H9 (cell line): Measurements from ENCODE around the gene CAMTA1. TPM values are rescaled to one million over a fixed set of nuclear protein-coding genes. Genes with fewer than 3 reads are reported as not detected.

Experiments used
- DNase-seq: peaks from one replicate; pipeline ENCODE4 v3.0.0-alpha.2; 2017
- H2AFZ ChIP-seq: one replicate; pipeline ENCODE4 v1.6.1; 2013; ENCODE audit warnings: mild to moderate bottlenecking, low read length, control low read depth, moderate library complexity
- H2AK5ac ChIP-seq: 2 replicates; pipeline ENCODE4 v1.6.1; 2013; ENCODE audit warnings: low read length, control low read depth, mixed read lengths; ENCODE audit not compliant: insufficient read length
- H2BK120ac ChIP-seq: one replicate; pipeline ENCODE4 v1.6.1; 2013; ENCODE audit warnings: low read depth, mild to moderate bottlenecking, low read length, control low read depth, inconsistent platforms; ENCODE audit not compliant: poor library complexity, severe bottlenecking
- H2BK12ac ChIP-seq: 2 replicates; pipeline ENCODE4 v1.6.1; 2013; ENCODE audit warnings: low read length, control low read depth, mixed read lengths, low read depth; ENCODE audit not compliant: insufficient read length
- H2BK15ac ChIP-seq: 2 replicates; pipeline ENCODE4 v1.6.1; 2013; ENCODE audit warnings: low read depth, low read length, control low read depth
- H2BK20ac ChIP-seq: one replicate; pipeline ENCODE4 v1.6.1; 2013; ENCODE audit warnings: low read depth, mild to moderate bottlenecking, low read length, control low read depth, inconsistent platforms; ENCODE audit not compliant: poor library complexity, severe bottlenecking
- H2BK5ac ChIP-seq: 2 replicates; pipeline ENCODE4 v1.6.1; 2013; ENCODE audit warnings: low read length, control low read depth, mixed read lengths; ENCODE audit not compliant: insufficient read length
- H3K14ac ChIP-seq: 2 replicates; pipeline ENCODE4 v1.6.1; 2013; ENCODE audit warnings: low read length, control low read depth; ENCODE audit not compliant: insufficient read depth
- H3K18ac ChIP-seq: 2 replicates; pipeline ENCODE4 v1.6.1; 2013; ENCODE audit warnings: low read depth, mild to moderate bottlenecking, mixed read lengths, low read length, control low read depth; ENCODE audit not compliant: insufficient read length
- H3K23ac ChIP-seq: 2 replicates; pipeline ENCODE4 v1.6.1; 2013; ENCODE audit warnings: low read length, control low read depth, mixed read lengths, low read depth; ENCODE audit not compliant: insufficient read length
- H3K23me2 ChIP-seq: 2 replicates; pipeline ENCODE4 v1.6.1; 2013; ENCODE audit warnings: low read depth, mild to moderate bottlenecking, mixed read lengths, low read length, control low read depth; ENCODE audit not compliant: insufficient read length, poor library complexity, severe bottlenecking
- H3K27ac ChIP-seq: 2 replicates; pipeline ENCODE4 v1.5.1; 2013; ENCODE audit warnings: low read length, control low read depth, mixed read lengths, low read depth; ENCODE audit not compliant: insufficient read length
- H3K27me3 ChIP-seq: 2 replicates; pipeline ENCODE4 v1.6.1; 2013; ENCODE audit warnings: low read length, control low read depth, inconsistent platforms; ENCODE audit not compliant: insufficient read depth
- H3K4ac ChIP-seq: 2 replicates; pipeline ENCODE4 v1.6.1; 2013; ENCODE audit warnings: low read depth, mild to moderate bottlenecking, control low read depth, inconsistent platforms, low read length, moderate library complexity
- H3K4me1 ChIP-seq: 2 replicates; pipeline ENCODE4 v1.6.1; 2013; ENCODE audit warnings: low read length, control low read depth, inconsistent platforms; ENCODE audit not compliant: insufficient read depth
- H3K4me2 ChIP-seq: 2 replicates; pipeline ENCODE4 v1.6.1; 2013; ENCODE audit warnings: low read length, control low read depth, mixed read lengths; ENCODE audit not compliant: insufficient read length, insufficient read depth
- H3K56ac ChIP-seq: 2 replicates; pipeline ENCODE4 v1.6.1; 2013; ENCODE audit warnings: low read depth, mild to moderate bottlenecking, mixed read lengths, low read length, control low read depth; ENCODE audit not compliant: insufficient read length
- H3K79me1 ChIP-seq: 2 replicates; pipeline ENCODE4 v1.6.1; 2013; ENCODE audit warnings: low read depth, mild to moderate bottlenecking, moderate library complexity, low read length, control low read depth, inconsistent platforms; ENCODE audit not compliant: insufficient read depth, poor library complexity, severe bottlenecking
- H3K79me2 ChIP-seq: 2 replicates; pipeline ENCODE4 v1.6.1; 2013; ENCODE audit warnings: low read length, control low read depth, inconsistent platforms; ENCODE audit not compliant: insufficient read depth
- H3K9ac ChIP-seq: 2 replicates; pipeline ENCODE4 v1.6.1; 2013; ENCODE audit warnings: low read length, control low read depth, mixed read lengths; ENCODE audit not compliant: insufficient read length; ENCODE audit errors: extremely low read depth
- H3K9me3 ChIP-seq: one replicate; pipeline ENCODE4 v1.6.1; 2013; ENCODE audit warnings: low read depth, low read length, inconsistent platforms; ENCODE audit not compliant: control insufficient read depth
- H3T11ph ChIP-seq: one replicate; pipeline ENCODE4 v1.6.1; 2013; ENCODE audit warnings: mild to moderate bottlenecking, low read length, control low read depth, inconsistent platforms
- H4K20me1 ChIP-seq: one replicate; pipeline ENCODE4 v1.6.1; 2013; ENCODE audit not compliant: control insufficient read depth, insufficient read length, insufficient read depth
- H4K5ac ChIP-seq: 2 replicates; pipeline ENCODE4 v1.6.1; 2013; ENCODE audit warnings: low read depth, mild to moderate bottlenecking, mixed read lengths, low read length, control low read depth; ENCODE audit not compliant: insufficient read length
- H4K8ac ChIP-seq: replicated peaks from 2 replicates; pipeline ENCODE4 v1.6.1; 2013; ENCODE audit warnings: low read length, control low read depth, mixed read lengths, low read depth; ENCODE audit not compliant: insufficient read length
- H4K91ac ChIP-seq: 2 replicates; pipeline ENCODE4 v1.6.1; 2013; ENCODE audit warnings: low read depth, mild to moderate bottlenecking, moderate library complexity, mixed read lengths, low read length, control low read depth; ENCODE audit not compliant: insufficient read length
- H3K27ac Mint-ChIP-seq, 3 experiments: 2 replicates in 2 of 3; 3 replicates in 1 of 3; pipeline ENCODE4 v1.8.0; 2020 to 2021; ENCODE audit warnings: mixed read lengths in 3 of 3, mild to moderate bottlenecking in 1 of 3, moderate library complexity in 1 of 3
- H3K27me3 Mint-ChIP-seq: 2 replicates; pipeline ENCODE4 v1.8.0; 2021; ENCODE audit warnings: low read depth, mild to moderate bottlenecking, moderate library complexity, mixed read lengths
- H3K36me3 Mint-ChIP-seq, 3 experiments: 2 replicates in 2 of 3; 3 replicates in 1 of 3; pipeline ENCODE4 v1.8.0; 2020 to 2021; ENCODE audit warnings: low read depth in 3 of 3, mixed read lengths in 3 of 3; ENCODE audit not compliant: insufficient read depth in 1 of 3
- H3K4me1 Mint-ChIP-seq, 2 experiments: 2 replicates each; pipeline ENCODE4 v1.8.0; 2020; ENCODE audit warnings: mixed read lengths in 2 of 2
- H3K4me3 Mint-ChIP-seq, 2 experiments: 2 replicates in 1 of 2; 3 replicates in 1 of 2; pipeline ENCODE4 v1.8.0; 2020 to 2021; ENCODE audit warnings: mild to moderate bottlenecking in 2 of 2, mixed read lengths in 2 of 2, moderate library complexity in 1 of 2
- H3K9me3 Mint-ChIP-seq, 2 experiments: 2 replicates in 1 of 2; 3 replicates in 1 of 2; pipeline ENCODE4 v1.8.0; 2020; ENCODE audit warnings: mild to moderate bottlenecking in 2 of 2, mixed read lengths in 2 of 2, moderate library complexity in 1 of 2
- WGBS: extraction: QIAGEN DNeasy Blood & Tissue Kit; methylation state at CpG from one replicate; pipeline ENCODE4 v1.1.7; 2013; ENCODE audit warnings: missing lambda C conversion rate, low lambda C conversion rate, mixed read lengths; ENCODE audit not compliant: insufficient read length; ENCODE audit errors: extremely low coverage; 5-methylcytosine and 5-hydroxymethylcytosine counted together
- total RNA-seq: library from RNA; stranded (reverse); gene quantifications from 2 replicates; pipeline ENCODE4 v1.2.1, GENCODE V29; 2021
- TF ChIP-seq, protein P1 (sequence below): fragments of 200-600 bp; sonication (generic); conservative IDR thresholded peaks from 3 replicates; pipeline ENCODE4 v1.8.0; 2021; ENCODE audit warnings: antibody characterized with exemption, mild to moderate bottlenecking

CAMTA1 gene
- total RNA-seq, 1 experiment from 2014 or later, result 115 TPM

DNA sequence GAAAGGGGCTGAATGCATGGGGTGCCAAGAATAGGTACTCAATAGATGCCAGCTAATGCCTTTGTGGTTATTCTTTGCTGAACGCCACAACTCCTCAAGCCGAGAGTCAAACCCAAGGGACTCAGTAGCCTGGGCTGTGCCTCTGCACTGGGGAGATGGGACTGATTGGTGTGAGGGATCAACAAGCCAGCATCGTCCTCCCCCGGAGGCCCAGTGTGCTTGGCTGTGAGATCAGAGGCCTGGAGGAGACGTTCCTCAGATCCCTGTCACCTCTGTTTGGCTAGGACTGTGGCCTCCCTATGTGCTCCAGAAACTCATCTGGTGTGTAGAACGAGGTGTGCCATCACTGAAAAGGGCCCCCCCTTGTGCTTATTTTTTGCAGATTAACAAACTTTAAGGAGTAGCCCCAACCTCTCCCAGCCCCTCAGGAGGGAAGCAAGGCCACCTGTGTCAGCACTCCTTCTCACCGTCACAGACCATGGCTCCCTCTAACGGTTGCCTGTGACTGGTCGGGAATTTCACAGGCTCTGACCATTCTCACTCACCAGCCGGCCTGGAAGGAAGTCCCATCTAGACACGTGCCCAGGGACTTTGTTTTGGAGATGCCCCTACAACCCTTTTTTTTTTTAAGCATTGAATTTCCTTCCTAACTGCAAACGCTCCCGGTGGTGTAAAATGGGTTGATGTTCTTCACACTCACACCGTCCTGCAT lies 791.8 kb downstream of the CAMTA1 start:
- Histone ChIP-seq H3K79me1 (no peaks in the 10 kb centered on the region), H3K4me1 (no peaks in the 10 kb centered on the region), H2BK20ac (no peak overlapping the region), H2BK12ac (no peak overlapping the region), H3K27ac (no peak overlapping the region), H3K4ac (no peak overlapping the region), H3T11ph (no peak overlapping the region), H3K27me3 (no peaks in the 10 kb centered on the region), H3K14ac (no peak overlapping the region), H3K23ac (no peak overlapping the region), H3K18ac (no peak overlapping the region), H3K79me2 (no peaks in the 10 kb centered on the region), H4K20me1 (no peaks in the 10 kb centered on the region), H4K91ac (no peak overlapping the region), H3K9ac (no peak overlapping the region), H3K23me2 (peaks cover 4% of the 10 kb centered on the region), H2BK15ac (no peak overlapping the region), H3K56ac (no peak overlapping the region), H3K4me2 (no peak overlapping the region), H2BK120ac (no peak overlapping the region), H2AK5ac (no peak overlapping the region), H2AFZ (no peak overlapping the region), H2BK5ac (no peak overlapping the region), H4K5ac (no peak overlapping the region), H3K9me3 (no peaks in the 10 kb centered on the region), H4K8ac (no peak overlapping the region)
- TF ChIP-seq, protein P1, sequence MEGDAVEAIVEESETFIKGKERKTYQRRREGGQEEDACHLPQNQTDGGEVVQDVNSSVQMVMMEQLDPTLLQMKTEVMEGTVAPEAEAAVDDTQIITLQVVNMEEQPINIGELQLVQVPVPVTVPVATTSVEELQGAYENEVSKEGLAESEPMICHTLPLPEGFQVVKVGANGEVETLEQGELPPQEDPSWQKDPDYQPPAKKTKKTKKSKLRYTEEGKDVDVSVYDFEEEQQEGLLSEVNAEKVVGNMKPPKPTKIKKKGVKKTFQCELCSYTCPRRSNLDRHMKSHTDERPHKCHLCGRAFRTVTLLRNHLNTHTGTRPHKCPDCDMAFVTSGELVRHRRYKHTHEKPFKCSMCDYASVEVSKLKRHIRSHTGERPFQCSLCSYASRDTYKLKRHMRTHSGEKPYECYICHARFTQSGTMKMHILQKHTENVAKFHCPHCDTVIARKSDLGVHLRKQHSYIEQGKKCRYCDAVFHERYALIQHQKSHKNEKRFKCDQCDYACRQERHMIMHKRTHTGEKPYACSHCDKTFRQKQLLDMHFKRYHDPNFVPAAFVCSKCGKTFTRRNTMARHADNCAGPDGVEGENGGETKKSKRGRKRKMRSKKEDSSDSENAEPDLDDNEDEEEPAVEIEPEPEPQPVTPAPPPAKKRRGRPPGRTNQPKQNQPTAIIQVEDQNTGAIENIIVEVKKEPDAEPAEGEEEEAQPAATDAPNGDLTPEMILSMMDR, result peak; percentile 54
- Mint-ChIP-seq H3K4me3 (no peak overlapping the region), H3K27ac (no peak overlapping the region), H3K9me3 (peaks cover 0 to 3% of the 10 kb centered on the region in 2 experiments; a peak in 1 of 5 replicates), H3K4me1 (peaks cover 2 to 4% of the 10 kb centered on the region in 2 experiments; a peak in 1 of 4 replicates), H3K27me3 (no peaks in the 10 kb centered on the region; the same call in 1 of the 2 replicates), H3K36me3 (no peaks in the 10 kb centered on the region)
- no CpG with 5 or more reads among the region's 14 CpGs for WGBS
- peak; percentile 68 for DNase-seq
